Activated naive CD8-positive, alpha-beta T cell treated with anti-CD3 and anti-CD28 coated beads, Interleukin-2, amount 50 U/mL, for 24 hours (primary cell): ENCODE data around the gene PAXX.

Experiments
- ATAC-seq: fragments of 150-1000 bp; cut with Tn5 transposase; one replicate; pipeline ENCODE4 v1.10.0; 2021
- DNase-seq: peaks from one replicate; pipeline ENCODE4 v3.0.0; 2021
- H3K27ac Mint-ChIP-seq: one replicate; pipeline ENCODE4 v1.8.0; 2021; ENCODE audit warnings: mild to moderate bottlenecking, mixed read lengths
- H3K27me3 Mint-ChIP-seq: one replicate; pipeline ENCODE4 v1.8.0; 2021; ENCODE audit warnings: mixed read lengths
- H3K36me3 Mint-ChIP-seq: one replicate; pipeline ENCODE4 v1.8.0; 2021; ENCODE audit warnings: low read depth, mixed read lengths
- H3K4me1 Mint-ChIP-seq: one replicate; pipeline ENCODE4 v1.8.0; 2021; ENCODE audit warnings: mixed read lengths
- H3K4me3 Mint-ChIP-seq: one replicate; pipeline ENCODE4 v1.8.0; 2021; ENCODE audit warnings: mild to moderate bottlenecking, moderate library complexity, mixed read lengths
- H3K9me3 Mint-ChIP-seq: one replicate; pipeline ENCODE4 v1.8.0; 2021; ENCODE audit warnings: mixed read lengths

PAXX gene

GRCh38 chr9:136958898-136959850, 33.0 kb upstream of the PAXX start:
- H3K4me3 Mint-ChIP-seq = no peak overlapping the region
- peaks cover 13% of the 10 kb centered on the region for H3K4me1 Mint-ChIP-seq
- DNase-seq (no peak), ATAC-seq (no peak)
- H3K9me3 Mint-ChIP-seq = peaks cover 4% of the 10 kb centered on the region
- no peak overlapping the region for H3K27ac Mint-ChIP-seq
- H3K27me3 Mint-ChIP-seq = no peaks in the 10 kb centered on the region
- peaks cover 2% of the 10 kb centered on the region for H3K36me3 Mint-ChIP-seq

- H3K27me3 Mint-ChIP-seq = no peaks in the 10 kb centered on the region
- DNase-seq = no peak
- H3K9me3 Mint-ChIP-seq = peaks cover 4% of the 10 kb centered on the region
- no peak for ATAC-seq
- no peak overlapping the region for H3K27ac Mint-ChIP-seq
- peaks cover 19% of the 10 kb centered on the region for H3K4me1 Mint-ChIP-seq
- H3K36me3 Mint-ChIP-seq = peaks cover 2% of the 10 kb centered on the region
- H3K4me3 Mint-ChIP-seq = no peak overlapping the region
Measured at GRCh38 chr9:136960212-136960937, 31.8 kb upstream of the PAXX start.

- H3K27me3 Mint-ChIP-seq = no peaks in the 10 kb centered on the region
- no peak overlapping the region for H3K4me3 Mint-ChIP-seq
- no peak for ATAC-seq
- peaks cover 2% of the 10 kb centered on the region for H3K36me3 Mint-ChIP-seq
- peaks cover 4% of the 10 kb centered on the region for H3K9me3 Mint-ChIP-seq
- H3K4me1 Mint-ChIP-seq = peaks cover 25% of the 10 kb centered on the region
- no peak for DNase-seq
- H3K27ac Mint-ChIP-seq = no peak overlapping the region
Measured at GRCh38 chr9:136960938-136961275, 31.3 kb upstream of the PAXX start.

GRCh38 chr9:136961279-136962065, 30.8 kb upstream of the PAXX start:
- H3K4me1 Mint-ChIP-seq = peaks cover 30% of the 10 kb centered on the region
- H3K4me3 Mint-ChIP-seq = no peak overlapping the region
- ATAC-seq = no peak
- DNase-seq = no peak
- H3K27ac Mint-ChIP-seq = no peak overlapping the region
- H3K27me3 Mint-ChIP-seq = no peaks in the 10 kb centered on the region
- H3K9me3 Mint-ChIP-seq = peaks cover 4% of the 10 kb centered on the region
- H3K36me3 Mint-ChIP-seq = peaks cover 2% of the 10 kb centered on the region

- H3K4me1 Mint-ChIP-seq = peaks cover 32% of the 10 kb centered on the region
Measured at GRCh38 chr9:136962163-136962562, 30.1 kb upstream of the PAXX start.

GRCh38 chr9:136962701-136963248, 29.4 kb upstream of the PAXX start:
- no peaks in the 10 kb centered on the region for H3K36me3 Mint-ChIP-seq
- H3K27ac Mint-ChIP-seq = peak overlapping the region; percentile 42
- H3K27me3 Mint-ChIP-seq = no peaks in the 10 kb centered on the region
- H3K9me3 Mint-ChIP-seq = no peaks in the 10 kb centered on the region
- H3K4me1 Mint-ChIP-seq = peaks cover 32% of the 10 kb centered on the region
- DNase-seq (no peak), ATAC-seq (no peak)
- no peak overlapping the region for H3K4me3 Mint-ChIP-seq

More at GRCh38 chr9:136962163-136962562, 30.1 kb upstream of the PAXX start:
- ATAC-seq (no peak), DNase-seq (no peak)
- H3K27ac Mint-ChIP-seq = no peak overlapping the region
- no peaks in the 10 kb centered on the region for H3K27me3 Mint-ChIP-seq
- no peak overlapping the region for H3K4me3 Mint-ChIP-seq
- no peaks in the 10 kb centered on the region for H3K36me3 Mint-ChIP-seq
- H3K9me3 Mint-ChIP-seq = no peaks in the 10 kb centered on the region

GRCh38 chr9:136963341-136963740, 28.9 kb upstream of the PAXX start:
- H3K36me3 Mint-ChIP-seq = no peaks in the 10 kb centered on the region
- no peaks in the 10 kb centered on the region for H3K27me3 Mint-ChIP-seq
- peaks cover 32% of the 10 kb centered on the region for H3K4me1 Mint-ChIP-seq
- no peak overlapping the region for H3K27ac Mint-ChIP-seq
- DNase-seq (no peak), ATAC-seq (no peak)
- no peaks in the 10 kb centered on the region for H3K9me3 Mint-ChIP-seq
- no peak overlapping the region for H3K4me3 Mint-ChIP-seq

GRCh38 chr9:136963751-136964150, 28.5 kb upstream of the PAXX start:
- Mint-ChIP-seq H3K36me3 (no peaks in the 10 kb centered on the region), H3K9me3 (no peaks in the 10 kb centered on the region), H3K4me3 (no peak overlapping the region), H3K4me1 (peaks cover 32% of the 10 kb centered on the region), H3K27me3 (no peaks in the 10 kb centered on the region), H3K27ac (no peak overlapping the region)
- DNase-seq = no peak
- ATAC-seq = no peak

- H3K4me3 Mint-ChIP-seq = no peak overlapping the region
- ATAC-seq = no peak
- H3K4me1 Mint-ChIP-seq = peaks cover 32% of the 10 kb centered on the region
- H3K27me3 Mint-ChIP-seq = no peaks in the 10 kb centered on the region
- H3K27ac Mint-ChIP-seq = no peak overlapping the region
- no peaks in the 10 kb centered on the region for H3K9me3 Mint-ChIP-seq
- DNase-seq = no peak
- H3K36me3 Mint-ChIP-seq = no peaks in the 10 kb centered on the region
Measured at GRCh38 chr9:136964171-136964689, 28.0 kb upstream of the PAXX start.

- Mint-ChIP-seq H3K4me1 (peaks cover 31% of the 10 kb centered on the region), H3K9me3 (no peaks in the 10 kb centered on the region), H3K27ac (no peak overlapping the region), H3K27me3 (no peaks in the 10 kb centered on the region), H3K36me3 (no peaks in the 10 kb centered on the region), H3K4me3 (no peak overlapping the region)
- no peak for DNase-seq
- ATAC-seq = no peak
Measured at GRCh38 chr9:136964833-136965422, 27.3 kb upstream of the PAXX start.

GRCh38 chr9:136965771-136966484, 26.3 kb upstream of the PAXX start:
- Mint-ChIP-seq H3K27ac (peak overlapping the region; percentile 45), H3K4me3 (peak overlapping the region; percentile 65), H3K27me3 (no peaks in the 10 kb centered on the region), H3K4me1 (peaks cover 27% of the 10 kb centered on the region), H3K36me3 (no peaks in the 10 kb centered on the region), H3K9me3 (no peaks in the 10 kb centered on the region)
- peak; percentile 21 for ATAC-seq
- DNase-seq = no peak

GRCh38 chr9:136968333-136969127, 23.7 kb upstream of the PAXX start:
- H3K4me1 Mint-ChIP-seq = peaks cover 20% of the 10 kb centered on the region
- ATAC-seq (no peak), DNase-seq (no peak)
- no peak overlapping the region for H3K27ac Mint-ChIP-seq
- no peaks in the 10 kb centered on the region for H3K27me3 Mint-ChIP-seq
- no peaks in the 10 kb centered on the region for H3K9me3 Mint-ChIP-seq
- no peak overlapping the region for H3K4me3 Mint-ChIP-seq
- no peaks in the 10 kb centered on the region for H3K36me3 Mint-ChIP-seq

GRCh38 chr9:136969150-136969549, 23.1 kb upstream of the PAXX start:
- Mint-ChIP-seq H3K4me3 (no peak overlapping the region), H3K27me3 (no peaks in the 10 kb centered on the region), H3K9me3 (no peaks in the 10 kb centered on the region), H3K27ac (no peak overlapping the region), H3K36me3 (no peaks in the 10 kb centered on the region), H3K4me1 (peaks cover 20% of the 10 kb centered on the region)
- DNase-seq = no peak
- no peak for ATAC-seq
